Stimulated activated CD8-positive, alpha-beta memory T cell treated with anti-CD3 and anti-CD28 coated beads, Interleukin-7, amount 100 ng/mL, for 24 hours (primary cell): ENCODE measurements around the gene ATP6V0C.

Source experiments
- DNase-seq: peaks from one replicate; pipeline ENCODE4 v3.0.0-alpha.2; 2020; ENCODE audit warnings: low read depth

ATP6V0C gene

DNA sequence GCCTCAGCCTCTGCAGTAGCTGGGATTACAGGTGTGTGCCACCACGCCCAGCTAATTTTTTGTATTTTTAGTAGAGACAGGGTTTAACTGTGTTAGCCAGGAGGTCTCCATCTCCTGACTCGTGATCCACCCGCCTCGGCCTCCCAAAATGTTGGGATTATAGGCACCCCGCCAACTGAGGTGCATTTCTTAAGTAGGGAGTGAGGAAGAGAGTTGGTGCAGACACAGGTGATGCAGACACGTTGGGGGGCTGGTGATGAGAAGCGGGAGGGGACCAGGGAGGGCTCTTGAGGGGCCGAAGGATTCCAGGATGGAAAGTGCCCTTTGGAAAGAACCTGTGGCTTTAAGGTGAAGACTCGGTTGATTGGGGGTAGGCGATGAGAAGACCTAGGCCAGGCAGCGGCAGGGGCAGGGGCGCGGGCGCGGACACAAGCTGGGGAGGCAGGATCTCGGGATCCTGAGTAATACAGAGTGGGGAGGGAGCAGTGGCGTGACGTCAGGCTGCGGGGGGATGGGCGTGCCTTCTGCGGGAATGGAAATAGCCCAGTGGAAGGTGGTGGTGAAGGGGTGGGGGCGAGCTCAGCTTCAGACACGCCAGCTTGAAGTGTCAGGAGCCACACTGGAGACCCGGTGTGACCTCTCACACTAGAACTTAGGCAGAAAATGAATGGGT is 2.5 kb upstream of the ATP6V0C start:
- no peak for DNase-seq

DNA sequence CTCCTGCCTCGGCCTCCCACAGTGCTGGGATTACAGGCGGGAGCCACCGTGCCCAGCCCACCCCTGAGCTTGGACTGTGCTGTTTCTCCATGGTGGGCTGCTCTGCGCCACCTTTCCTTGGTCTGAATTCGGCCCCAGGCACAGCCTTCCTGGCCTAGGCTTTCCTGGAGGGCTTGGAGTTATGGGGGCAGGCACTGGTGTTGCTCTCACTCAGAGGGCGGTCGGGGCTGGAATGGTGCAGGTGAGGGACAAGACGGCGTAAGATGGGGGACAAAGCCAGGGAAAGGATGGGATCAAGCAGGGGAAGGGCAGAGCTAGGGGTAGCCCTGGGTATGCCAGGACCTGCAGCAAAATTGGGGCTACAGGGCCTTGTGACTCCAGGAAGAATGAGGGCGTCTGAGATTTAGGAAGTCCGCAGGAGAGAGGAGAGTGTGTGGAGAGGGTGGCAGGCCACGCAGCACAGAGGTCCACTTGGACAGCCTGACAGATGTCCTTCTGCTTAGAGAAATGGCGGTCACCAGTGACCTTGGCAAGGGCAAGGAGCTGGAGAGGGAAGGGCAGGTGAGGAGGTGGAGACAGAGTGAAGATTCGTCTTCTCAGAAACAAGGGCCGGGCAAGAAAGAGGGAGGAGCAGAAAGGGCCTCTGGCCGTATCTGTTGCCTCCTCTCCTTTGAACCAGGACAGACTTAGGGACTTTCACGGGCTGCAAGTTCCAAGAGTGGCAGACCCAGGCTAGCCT is 1.6 kb upstream of the ATP6V0C start:
- DNase-seq = no peak

DNA sequence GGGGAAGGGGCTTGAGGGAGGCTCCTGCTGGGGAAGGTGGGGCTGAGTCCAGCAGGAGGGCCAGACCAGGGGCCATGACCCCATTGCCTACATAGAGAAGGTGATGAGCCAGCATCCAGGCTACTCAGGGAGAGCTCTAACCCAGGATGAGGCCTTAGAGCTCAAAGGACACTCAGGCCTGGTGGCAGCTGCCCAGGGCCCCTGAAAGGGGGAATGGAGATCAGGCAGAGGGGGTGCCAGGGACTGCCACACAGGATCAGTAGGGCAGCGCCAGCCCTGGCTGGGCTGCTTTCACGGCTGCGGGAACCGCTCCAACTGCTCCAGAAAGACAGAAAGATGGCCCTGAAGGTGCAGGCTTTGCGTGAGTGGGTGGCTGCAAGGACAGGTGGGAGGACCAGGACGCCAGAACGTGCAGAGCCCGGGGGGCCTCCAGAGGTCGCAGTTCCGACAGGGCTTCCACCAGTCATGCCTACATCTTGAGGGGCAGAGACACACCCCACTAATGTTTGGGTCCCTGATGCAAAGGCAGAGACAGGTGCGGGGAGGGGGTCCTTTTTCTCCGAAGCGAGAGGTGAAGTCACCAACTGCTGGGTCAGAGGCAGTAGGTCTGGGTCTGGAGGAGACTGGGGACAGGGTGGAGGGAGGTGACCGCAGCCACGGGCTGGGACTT is 882 bp upstream of the ATP6V0C start:
- no peak for DNase-seq

DNA sequence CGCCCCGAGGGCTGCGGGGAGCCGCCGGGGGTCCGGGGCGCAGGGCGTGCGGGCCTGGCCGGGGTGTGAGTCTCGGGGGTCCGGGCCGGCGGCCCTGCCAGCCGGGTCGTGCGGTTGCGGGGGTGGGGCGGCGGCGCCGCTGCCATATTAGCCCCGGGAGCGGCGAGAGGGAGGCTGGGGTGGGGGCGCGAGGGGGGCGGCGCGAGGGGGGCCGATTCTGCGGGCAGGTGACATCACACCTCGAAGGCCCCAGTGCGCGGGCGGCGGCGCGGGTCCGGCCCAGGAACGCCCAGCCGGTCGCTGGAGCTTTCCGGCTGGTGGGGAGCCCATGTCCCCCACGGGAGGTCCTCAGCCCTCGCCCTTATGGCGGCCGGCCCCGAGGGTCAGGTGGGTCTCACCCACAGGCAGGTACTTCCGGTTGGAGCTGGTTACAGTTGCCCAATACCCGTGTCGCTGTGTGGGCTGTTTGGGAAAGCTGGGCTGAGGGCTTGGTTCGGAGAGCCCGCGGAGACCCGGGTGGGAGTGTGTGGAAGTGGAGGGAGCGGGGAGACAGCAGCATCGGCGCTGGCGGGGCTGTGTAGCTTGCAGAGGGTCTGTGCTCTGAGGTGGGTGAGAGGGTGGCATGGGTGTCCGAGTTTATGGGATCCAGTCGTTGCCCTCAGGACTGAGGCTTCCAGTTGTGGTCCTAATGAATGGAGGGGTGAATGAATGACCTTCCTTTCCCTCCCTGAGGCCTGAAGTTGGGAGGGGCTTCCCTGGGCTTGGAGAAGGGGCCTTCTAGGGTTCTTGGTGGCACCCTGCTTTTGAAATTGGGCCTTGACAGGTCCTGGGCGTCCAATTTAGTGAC is 804 bp downstream of the ATP6V0C start:
- no peak for DNase-seq

DNA sequence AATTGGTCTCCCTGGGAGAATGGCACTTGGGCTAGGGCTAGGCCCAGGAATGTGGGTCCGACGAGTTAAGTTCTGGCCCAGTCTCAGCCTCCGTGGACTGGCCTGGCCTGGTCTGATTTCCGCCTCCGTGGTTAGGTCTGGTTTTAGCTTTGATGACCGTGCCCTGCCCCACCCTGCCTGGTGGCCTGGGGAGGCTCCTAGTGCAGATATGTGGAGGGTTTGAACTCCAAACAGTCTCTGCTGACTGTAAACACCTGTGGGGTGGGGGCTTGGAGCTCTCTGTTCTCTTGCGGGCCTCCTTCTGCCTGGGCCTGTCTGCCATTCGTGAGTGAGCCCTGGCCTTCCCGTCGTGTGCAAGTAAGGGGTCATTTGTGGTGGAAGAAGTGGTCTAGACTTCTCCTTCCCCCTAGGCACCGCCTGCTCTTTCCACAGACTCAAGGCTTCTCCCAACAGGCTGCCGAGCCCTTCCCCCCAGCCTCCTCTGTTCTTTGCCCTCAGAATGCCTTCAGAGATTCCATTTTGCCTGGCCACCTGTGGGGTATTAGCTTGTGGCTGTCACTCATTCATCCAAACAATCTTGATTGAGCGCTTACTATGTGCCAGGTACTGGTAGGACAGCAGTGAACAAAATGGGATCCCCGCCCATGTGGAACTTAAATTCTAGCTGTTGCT is 1.6 kb downstream of the ATP6V0C start:
- no peak for DNase-seq

DNA sequence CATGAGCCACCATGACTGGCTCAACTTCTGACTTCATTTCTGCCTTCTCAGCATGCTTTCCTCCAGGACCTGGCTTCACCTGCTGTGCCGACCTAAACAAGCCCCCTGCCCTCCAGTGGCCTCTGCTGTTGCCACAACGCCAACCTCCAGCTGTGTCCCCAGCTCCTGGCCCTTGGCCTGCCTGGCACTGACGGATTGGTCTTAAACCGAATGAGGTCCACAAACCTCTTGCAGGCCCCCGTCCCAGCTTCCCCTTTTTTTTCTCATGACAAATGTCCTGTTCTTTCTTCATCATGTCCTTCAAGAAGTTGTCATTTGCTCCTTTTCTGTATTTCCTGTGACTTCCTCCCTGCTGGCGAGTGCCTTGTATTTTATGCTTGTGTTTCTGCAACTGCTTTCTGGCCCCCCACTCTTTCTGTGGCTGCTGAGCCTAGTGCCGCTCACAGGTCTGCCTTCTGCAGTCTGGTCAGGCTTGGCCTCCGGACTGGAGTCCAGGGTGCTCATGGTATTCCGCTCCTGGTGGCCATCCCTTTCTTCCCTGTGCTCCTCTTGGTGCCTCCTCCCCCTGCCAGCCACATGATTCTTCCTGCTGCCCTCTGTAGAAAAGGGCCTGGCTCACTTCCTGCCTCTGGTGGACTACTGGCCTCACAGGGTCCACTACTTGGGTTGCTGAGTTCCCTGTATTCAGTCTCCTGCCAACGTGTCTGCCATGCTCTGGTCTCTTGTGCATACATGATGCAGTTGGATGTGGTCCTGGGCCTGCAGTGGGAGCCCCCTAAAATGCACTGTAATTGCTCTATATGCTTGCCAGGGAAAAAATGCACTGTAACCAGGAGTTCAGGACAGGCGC is 2.9 kb downstream of the ATP6V0C start:
- DNase-seq = no peak

DNA sequence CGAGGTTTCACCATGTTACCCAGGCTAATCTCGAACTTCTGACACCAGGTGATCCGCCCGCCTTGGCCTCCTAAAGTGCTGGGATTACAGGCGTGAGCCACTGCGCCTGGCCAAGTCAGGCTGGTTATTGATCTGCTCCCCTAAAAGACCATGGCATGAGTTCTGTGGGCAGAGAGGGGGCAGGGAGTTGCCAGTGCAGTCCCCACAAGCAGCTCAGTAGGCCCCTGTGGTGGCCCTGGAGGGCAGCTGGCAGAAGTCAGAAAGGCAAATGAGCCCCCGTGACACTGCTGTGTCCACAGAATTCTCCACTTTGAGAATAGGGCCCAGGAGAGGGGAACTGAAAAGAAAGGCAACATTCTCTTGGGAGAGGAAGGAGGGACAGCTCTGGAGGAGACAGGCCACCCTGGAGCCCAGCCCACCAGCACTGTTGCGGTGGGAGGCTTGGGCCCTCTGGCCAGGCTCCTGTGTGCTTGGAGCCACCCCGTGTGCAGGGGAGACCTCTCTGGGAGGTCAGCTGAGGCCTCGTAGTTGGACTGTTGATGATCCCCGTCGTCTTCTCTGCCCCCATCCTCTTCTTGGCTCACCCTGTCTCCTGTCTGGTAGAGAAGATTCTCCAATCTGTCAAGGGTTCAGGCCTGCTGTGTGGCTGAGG is 4.3 kb downstream of the ATP6V0C start:
- DNase-seq = no peak

DNA sequence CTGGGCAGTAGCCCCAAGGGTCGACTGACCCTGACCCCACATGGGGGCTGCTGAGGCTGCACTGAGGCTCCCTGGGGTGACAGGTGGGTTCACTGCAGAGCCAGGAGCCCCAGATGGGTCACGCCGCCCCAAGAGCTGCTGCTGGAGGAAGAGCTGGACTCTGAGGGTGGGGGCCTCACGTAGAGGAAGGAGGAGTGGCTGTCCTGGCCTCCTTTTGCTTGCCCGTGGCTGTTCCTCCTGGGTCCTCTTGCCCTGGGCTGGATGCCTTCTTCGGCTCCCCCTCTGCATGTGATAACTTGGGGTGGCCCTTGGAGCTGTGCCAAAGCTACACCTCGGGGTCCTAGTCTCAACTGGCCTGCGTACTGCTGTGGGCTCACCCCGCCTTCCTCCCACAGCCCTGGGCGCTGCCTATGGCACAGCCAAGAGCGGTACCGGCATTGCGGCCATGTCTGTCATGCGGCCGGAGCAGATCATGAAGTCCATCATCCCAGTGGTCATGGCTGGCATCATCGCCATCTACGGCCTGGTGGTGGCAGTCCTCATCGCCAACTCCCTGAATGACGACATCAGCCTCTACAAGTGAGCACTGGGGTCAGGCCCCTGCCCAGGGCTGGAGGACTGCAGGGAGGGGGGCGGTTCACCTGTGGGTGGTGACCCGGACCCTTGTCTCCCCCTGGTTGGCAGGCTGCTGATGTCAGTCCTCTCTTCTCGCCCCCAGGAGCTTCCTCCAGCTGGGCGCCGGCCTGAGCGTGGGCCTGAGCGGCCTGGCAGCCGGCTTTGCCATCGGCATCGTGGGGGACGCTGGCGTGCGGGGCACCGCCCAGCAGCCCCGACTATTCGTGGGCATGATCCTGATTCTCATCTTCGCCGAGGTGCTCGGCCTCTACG is 5.3 kb downstream of the ATP6V0C start:
- DNase-seq = no peak

DNA sequence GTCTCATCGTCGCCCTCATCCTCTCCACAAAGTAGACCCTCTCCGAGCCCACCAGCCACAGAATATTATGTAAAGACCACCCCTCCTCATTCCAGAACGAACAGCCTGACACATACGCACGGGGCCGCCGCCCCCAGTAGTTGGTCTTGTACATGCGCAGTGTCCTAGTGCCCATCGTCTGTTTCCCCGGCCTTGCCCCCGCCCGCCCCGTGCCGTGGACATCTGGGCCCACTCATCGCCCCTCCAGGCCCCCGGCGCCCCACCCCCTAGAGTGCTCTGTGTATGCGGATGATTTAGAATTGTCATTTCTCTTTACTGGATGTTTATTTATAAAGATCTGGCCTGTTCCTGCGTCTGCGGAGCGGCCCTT is 5.9 kb downstream of the ATP6V0C start:
- DNase-seq = no peak

DNA sequence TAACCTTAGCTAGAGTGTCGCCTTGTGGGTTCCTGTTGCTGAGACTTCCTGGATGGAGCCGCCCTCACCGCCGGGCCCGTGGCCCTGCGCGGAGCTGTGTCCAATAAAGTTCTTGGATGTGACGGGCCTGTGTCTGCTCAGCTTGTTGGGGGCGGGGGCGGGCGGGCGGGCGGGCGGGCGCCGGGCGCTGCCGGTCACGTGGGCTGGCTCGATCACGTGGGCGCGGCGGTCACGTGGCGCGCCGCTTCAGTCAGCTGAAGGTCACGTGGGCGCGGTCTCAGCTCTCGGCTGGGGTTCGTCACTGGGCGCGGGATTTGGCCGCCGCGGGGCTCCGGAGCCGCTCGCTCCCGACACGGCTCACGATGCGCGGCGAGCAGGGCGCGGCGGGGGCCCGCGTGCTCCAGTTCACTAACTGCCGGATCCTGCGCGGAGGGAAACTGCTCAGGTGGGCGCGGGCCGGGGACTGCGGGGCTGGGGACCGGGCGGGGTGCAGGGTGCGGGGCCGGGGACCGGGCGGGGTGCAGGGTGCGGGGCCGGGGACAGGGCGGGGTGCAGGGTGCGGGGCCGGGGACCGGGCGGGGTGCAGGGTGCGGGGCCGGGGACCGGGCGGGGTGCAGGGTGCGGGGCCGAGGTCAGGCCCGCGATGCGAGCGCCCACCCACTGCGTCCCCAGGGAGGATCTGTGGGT is 6.5 kb downstream of the ATP6V0C start, which contains the start of gene AMDHD2:
TSS of gene AMDHD2 (plus strand) at position 275 of the 687 bp plus-strand sequence. CDS start at position 363, 88 bp downstream.
- peak; percentile 76 for DNase-seq

DNA sequence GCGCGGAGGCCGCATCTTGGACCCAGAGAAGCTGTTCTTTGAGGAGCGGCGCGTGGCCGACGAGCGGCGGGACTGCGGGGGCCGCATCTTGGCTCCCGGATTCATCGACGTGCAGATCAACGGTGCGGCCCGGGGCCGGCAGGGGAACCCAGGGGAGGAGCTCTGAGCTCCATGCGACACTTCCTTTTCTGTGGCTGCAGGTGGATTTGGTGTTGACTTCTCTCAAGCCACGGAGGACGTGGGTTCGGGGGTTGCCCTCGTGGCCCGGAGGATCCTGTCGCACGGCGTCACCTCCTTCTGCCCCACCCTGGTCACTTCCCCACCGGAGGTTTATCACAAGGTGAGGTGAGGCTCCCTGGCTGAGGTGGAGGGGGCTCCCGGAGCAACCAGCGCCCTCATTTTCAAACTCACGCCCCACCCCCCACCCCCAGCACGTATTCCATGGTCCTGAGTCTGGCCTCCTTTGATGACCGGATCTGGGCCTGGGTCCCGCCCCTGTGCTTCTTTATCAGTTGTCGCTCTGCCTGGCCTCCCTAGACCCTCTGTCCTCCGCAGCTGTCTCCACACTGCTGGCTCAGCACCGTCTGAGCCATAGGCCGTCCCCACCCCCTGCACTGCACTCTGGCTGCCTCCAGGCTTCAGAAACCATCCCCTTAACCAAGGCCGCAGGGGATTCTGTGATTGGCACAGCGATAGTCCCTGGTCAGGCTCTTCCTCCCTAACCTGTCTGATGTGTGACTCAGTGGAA is 7.2 kb downstream of the ATP6V0C start:
- DNase-seq = no peak

DNA sequence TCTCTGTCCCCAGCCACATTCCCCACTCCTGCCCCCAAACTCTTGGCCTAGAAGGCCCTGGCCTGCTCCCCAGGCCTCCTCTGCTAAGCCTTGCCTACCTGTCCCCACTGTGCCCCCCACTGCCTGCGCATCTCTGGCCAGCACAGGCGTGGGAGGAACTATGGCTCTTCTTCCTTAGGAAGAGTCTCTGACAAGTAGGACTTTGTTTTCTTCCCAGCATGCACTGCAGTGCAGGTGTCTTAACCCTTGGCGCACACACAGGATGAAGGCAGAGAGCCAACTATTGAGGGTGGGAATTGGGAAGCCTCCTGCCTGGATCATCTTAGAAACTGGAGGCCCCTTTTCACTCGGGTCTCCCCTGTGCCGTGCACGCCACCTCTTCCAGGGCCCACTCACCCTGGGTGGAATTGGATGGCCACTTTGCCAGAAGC is 10.1 kb downstream of the ATP6V0C start:
- DNase-seq = no peak

DNA sequence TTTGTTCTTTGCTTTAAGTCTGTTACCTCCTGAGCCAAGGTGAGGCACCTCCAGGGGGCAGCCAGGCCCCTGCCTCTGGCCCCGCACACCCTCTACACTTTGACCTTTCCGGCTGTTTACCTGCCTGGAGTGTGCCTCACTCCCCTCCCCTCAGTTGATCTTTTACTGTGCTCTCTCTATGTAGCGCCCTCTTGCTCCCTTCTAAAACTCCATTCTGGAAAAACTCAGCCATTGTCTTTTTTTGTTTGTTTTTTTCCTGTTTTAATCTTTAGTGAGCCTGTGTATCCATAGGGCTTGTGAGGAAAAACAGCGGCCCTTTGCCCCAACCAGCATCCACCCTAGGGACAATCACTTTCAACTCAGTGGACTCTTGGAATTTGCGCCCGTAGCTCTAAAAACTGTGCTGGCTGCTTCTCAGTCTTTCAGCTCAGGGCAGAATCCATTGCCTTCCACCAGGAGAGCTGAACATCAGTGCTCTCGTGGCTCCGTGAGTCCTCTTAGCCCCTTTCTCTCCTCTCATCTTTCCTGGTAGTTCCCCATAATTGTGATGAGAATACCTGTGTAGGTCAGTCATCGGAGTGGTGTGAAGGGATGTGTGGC is 10.7 kb downstream of the ATP6V0C start:
- no peak for DNase-seq

DNA sequence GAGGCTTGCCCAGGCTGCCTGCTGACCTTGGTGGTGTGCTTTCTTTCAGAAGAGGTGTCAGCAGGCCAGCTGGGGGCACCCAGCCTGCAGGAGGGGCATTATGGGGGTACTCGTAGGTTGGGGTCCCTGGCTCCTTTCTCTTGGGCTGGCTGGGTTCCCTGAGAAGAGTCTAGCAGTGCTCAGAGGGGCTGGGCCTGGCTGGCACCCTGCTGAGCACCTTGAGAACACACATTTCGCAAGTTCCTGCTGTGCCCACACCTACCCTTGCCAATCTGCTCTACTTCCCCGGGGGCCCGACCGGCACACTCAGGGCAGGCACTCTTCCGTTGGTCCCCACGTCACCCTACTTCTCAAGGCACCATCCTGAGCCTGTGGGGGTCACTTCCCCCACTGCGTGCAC is 12.4 kb downstream of the ATP6V0C start:
- no peak for DNase-seq

DNA sequence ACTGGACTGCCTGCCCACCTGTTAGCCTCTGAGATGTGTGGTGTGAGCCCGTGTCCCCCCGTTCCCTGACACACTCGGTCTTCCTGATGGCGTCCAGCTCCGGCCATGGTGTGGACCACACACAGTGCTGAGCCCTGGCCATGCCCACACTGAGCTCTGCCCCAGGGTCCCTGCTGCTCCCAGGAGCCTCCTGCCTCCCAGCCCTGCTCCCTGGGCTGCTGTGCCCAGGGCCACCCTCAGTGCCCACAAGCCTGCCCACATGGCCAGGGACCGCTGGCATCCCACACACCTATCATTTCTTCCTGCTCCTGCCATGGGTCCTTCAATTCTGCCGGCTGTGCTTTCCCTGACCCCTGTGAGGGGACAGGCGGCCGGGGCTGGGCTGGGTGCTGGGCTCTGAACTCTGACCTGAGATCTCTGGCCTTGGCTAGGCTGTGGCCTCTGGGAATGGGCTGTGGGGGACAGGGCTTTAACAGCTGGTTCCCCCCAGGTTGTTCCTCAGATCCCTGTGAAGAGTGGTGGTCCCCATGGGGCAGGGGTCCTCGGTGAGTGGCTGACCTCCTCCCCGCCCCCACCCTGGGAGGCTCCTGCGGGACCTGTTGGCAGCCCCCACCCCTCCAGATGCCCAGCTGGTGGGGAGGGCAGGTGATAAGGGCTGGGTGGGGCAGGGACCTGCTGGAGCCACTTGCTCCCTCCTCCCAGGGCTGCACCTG is 13.5 kb downstream of the ATP6V0C start:
- no peak for DNase-seq

DNA sequence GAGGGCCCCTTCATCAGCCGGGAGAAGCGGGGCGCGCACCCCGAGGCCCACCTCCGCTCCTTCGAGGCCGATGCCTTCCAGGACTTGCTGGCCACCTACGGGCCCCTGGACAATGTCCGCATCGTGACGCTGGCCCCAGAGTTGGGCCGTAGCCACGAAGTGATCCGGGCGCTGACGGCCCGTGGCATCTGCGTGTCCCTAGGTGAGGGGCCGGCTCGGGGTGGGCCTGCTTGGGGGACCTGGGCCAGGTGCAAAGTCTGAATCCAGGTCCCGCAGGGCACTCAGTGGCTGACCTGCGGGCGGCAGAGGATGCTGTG is 14.0 kb downstream of the ATP6V0C start:
- no peak for DNase-seq
